Keratinocyte (primary cell): Measurements from ENCODE around the gene CALML3. TPM values are rescaled to one million over a fixed set of nuclear protein-coding genes. Genes with fewer than 3 reads are reported as not detected.

Experiments used
- DNase-seq: peaks from one replicate; pipeline ENCODE4 v3.0.0-alpha.2; 2011; ENCODE audit warnings: low read depth, missing footprints, low spot score
- FAIRE-seq: peaks from 2 replicates; lab custom pipeline; 2011; peaks lifted over from hg19 to GRCh38; lab: Jason Lieb, UNC
- H2AFZ ChIP-seq: 2 replicates; pipeline ENCODE4 v1.6.0; 2012; ENCODE audit warnings: low read length, control low read depth, inconsistent platforms; ENCODE audit not compliant: control insufficient read depth
- H3K27ac ChIP-seq: 2 replicates; pipeline ENCODE4 v1.5.1; 2011; ENCODE audit warnings: low read length; ENCODE audit not compliant: control insufficient read depth, insufficient read depth
- H3K27me3 ChIP-seq: 3 replicates; pipeline ENCODE4 v1.6.0; 2011; ENCODE audit warnings: low read length; ENCODE audit not compliant: control insufficient read depth, insufficient read depth; ENCODE audit errors: extremely low read depth
- H3K36me3 ChIP-seq, 2 experiments: 2 replicates in 1 of 2; 3 replicates in 1 of 2; pipeline ENCODE4 v1.5.1; 2011; ENCODE audit warnings: low read length in 2 of 2, mild to moderate bottlenecking in 1 of 2; ENCODE audit not compliant: control insufficient read depth in 2 of 2, insufficient read depth in 2 of 2; ENCODE audit errors: extremely low read depth in 1 of 2
- H3K4me1 ChIP-seq: 3 replicates; pipeline ENCODE4 v1.5.1; 2011; ENCODE audit warnings: low read length; ENCODE audit not compliant: control insufficient read depth, insufficient read depth; ENCODE audit errors: extremely low read depth
- H3K4me2 ChIP-seq: 3 replicates; pipeline ENCODE4 v1.6.0; 2011; ENCODE audit warnings: low read depth, low read length; ENCODE audit not compliant: control insufficient read depth, insufficient read depth; ENCODE audit errors: extremely low read depth
- H3K4me3 ChIP-seq, 3 experiments: fragments of 200-600 bp in 1 of 3; sonication (generic) in 1 of 3; 2 replicates in 2 of 3; 3 replicates in 1 of 3; pipeline ENCODE4 v1.5.1; 2011 to 2016; ENCODE audit warnings: low read length in 3 of 3, mild to moderate bottlenecking in 3 of 3, control low read depth in 2 of 3, inconsistent platforms in 1 of 3, low read depth in 1 of 3, mixed read lengths in 1 of 3, mixed run types in 1 of 3, moderate library complexity in 1 of 3; ENCODE audit not compliant: control insufficient read depth in 2 of 3, insufficient read depth in 2 of 3; ENCODE audit errors: extremely low read depth in 1 of 3
- H3K79me2 ChIP-seq: 2 replicates; pipeline ENCODE4 v1.6.0; 2012; ENCODE audit warnings: low read length; ENCODE audit not compliant: control insufficient read depth, insufficient read depth
- H3K9ac ChIP-seq: 3 replicates; pipeline ENCODE4 v1.6.0; 2011; ENCODE audit warnings: low read length; ENCODE audit not compliant: control insufficient read depth, insufficient read depth; ENCODE audit errors: extremely low read depth
- H3K9me1 ChIP-seq: 3 replicates; pipeline ENCODE4 v1.6.0; 2011; ENCODE audit warnings: low read length; ENCODE audit not compliant: control insufficient read depth, insufficient read depth; ENCODE audit errors: extremely low read depth
- H3K9me3 ChIP-seq: 2 replicates; pipeline ENCODE4 v1.5.1; 2012; ENCODE audit warnings: low read depth, low read length; ENCODE audit not compliant: control insufficient read depth
- H4K20me1 ChIP-seq: 3 replicates; pipeline ENCODE4 v1.6.0; 2011; ENCODE audit warnings: low read length; ENCODE audit not compliant: control insufficient read depth, insufficient read depth; ENCODE audit errors: extremely low read depth
- EZH2 ChIP-seq: IDR thresholded peaks from one replicate; pipeline ENCODE4 v1.6.1; 2012; ENCODE audit warnings: inconsistent platforms, mild to moderate bottlenecking, low read length, moderate library complexity
- dilution Hi-C: fragments of 300-500 bp; cut with MboI; formaldehyde crosslinking; loops from one replicate; pipeline ENCODE4 v1.7.0; 2020; ENCODE audit warnings: low sequenced_read_pairs; ENCODE audit not compliant: extremely low pct_ligation_motif_present
- polyA plus RNA-seq, 5 experiments: library from polyadenylated mRNA; depleted of rRNA in 3 of 5; stranded (reverse) in 3 of 5; stranded (forward) in 1 of 5; unstranded in 1 of 5; fragments of >200 nt; gene quantifications; 1 replicate in 1 of 5; 2 replicates in 3 of 5; 3 replicates in 1 of 5; pipeline versions ENCODE4 v1.2.1 to v1.2.3, GENCODE V29; 2011 to 2012; ENCODE audit warnings: missing spikeins in 2 of 5, low read depth in 1 of 5, low replicate concordance in 1 of 5
- TF ChIP-seq, protein P1 (sequence below), 3 experiments: IDR thresholded peaks in 1 of 3; conservative IDR thresholded peaks in 1 of 3; optimal IDR thresholded peaks in 1 of 3; 2 replicates in 2 of 3; 3 replicates in 1 of 3; pipeline versions ENCODE3 to v1.5.1; 2011; ENCODE audit warnings: low read length in 3 of 3, mild to moderate bottlenecking in 3 of 3, moderate library complexity in 2 of 3, control low read depth in 1 of 3, inconsistent platforms in 1 of 3; ENCODE audit not compliant: insufficient read depth in 2 of 3; ENCODE audit errors: extremely low read depth in 1 of 3

The CALML3 gene
- polyA plus RNA-seq, 1 donor (not counting 4 experiments of a cell fraction or from before 2014, with no cell fraction given) = 7.6 TPM

DNA sequence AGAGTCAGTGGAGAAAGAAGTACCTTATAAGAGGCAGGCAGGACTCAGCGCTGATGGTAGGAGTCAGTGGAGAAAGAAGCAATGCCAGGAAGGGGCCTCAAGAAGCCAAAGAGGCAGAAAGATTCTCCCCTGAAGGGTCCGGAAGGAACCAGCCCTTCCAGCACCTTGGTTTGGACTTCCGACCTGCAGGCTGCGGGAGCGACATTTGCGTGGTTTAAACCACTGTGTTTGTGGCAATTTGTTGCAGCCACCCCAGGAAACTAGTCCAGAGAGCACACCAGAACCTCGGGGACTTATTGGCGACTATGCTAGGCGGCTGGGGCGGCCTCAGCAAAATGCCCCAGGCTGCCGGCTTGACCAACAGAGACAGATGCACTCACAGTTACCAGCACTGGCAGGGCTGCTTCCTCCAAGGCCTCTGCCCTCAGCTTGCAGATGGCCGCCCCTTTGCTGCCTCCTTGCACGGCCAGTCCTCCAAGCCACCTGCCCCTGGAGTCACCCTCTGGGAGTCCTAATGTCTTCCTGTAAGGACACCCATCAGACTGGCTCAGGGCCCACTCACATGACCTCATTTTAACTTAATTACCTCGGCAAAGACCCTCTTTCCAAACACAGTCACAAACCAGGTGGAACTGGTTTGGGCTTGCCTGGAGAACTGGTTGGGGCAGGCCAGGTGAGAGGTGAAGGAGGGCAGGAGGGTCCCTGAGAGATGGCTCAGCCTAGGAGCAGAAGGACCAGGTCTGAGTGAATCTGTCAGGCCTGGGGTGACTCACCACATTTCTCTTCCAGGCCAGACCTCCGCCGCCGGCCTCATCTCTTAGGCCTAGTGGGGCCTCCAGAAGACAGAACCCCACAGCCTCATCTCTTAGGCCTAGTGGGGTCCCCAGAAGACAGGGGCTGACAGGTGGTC, 26.1 kb downstream of the CALML3 start:
- peak overlapping the region; percentile 67 for H3K9ac ChIP-seq
- peaks cover 72% of the 10 kb centered on the region for H3K4me1 ChIP-seq
- no peaks in the 10 kb centered on the region for H3K27me3 ChIP-seq
- TF ChIP-seq EZH2 = no peak
- TF ChIP-seq, protein P1, sequence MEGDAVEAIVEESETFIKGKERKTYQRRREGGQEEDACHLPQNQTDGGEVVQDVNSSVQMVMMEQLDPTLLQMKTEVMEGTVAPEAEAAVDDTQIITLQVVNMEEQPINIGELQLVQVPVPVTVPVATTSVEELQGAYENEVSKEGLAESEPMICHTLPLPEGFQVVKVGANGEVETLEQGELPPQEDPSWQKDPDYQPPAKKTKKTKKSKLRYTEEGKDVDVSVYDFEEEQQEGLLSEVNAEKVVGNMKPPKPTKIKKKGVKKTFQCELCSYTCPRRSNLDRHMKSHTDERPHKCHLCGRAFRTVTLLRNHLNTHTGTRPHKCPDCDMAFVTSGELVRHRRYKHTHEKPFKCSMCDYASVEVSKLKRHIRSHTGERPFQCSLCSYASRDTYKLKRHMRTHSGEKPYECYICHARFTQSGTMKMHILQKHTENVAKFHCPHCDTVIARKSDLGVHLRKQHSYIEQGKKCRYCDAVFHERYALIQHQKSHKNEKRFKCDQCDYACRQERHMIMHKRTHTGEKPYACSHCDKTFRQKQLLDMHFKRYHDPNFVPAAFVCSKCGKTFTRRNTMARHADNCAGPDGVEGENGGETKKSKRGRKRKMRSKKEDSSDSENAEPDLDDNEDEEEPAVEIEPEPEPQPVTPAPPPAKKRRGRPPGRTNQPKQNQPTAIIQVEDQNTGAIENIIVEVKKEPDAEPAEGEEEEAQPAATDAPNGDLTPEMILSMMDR (optimal IDR thresholded peaks at IDR 0.05 in 1 of 3, IDR thresholded peaks at IDR 0.05 in 1 of 3, conservative IDR thresholded peaks at IDR 0.05 in 1 of 3; ENCODE audit: extremely low read depth in 1 of 3, insufficient read depth in 2 of 3, low read length in 3 of 3) = no peak
- dilution Hi-C loops = no loop called here
- peak overlapping the region; percentile 68 for H3K4me2 ChIP-seq
- H2AFZ ChIP-seq = no peak overlapping the region
- H3K36me3 ChIP-seq = no peaks in the 10 kb centered on the region
- peak overlapping the region; percentile 77 for H3K27ac ChIP-seq
- H3K4me3 ChIP-seq = no peak overlapping the region
- H3K9me1 ChIP-seq = peaks cover 3% of the 10 kb centered on the region
- DNase-seq (no peak), FAIRE-seq (peak; percentile 43)
- no peaks in the 10 kb centered on the region for H4K20me1 ChIP-seq
- H3K9me3 ChIP-seq = no peaks in the 10 kb centered on the region
- no peaks in the 10 kb centered on the region for H3K79me2 ChIP-seq

GRCh38 chr10:5551531-5552375, 27.0 kb downstream of the CALML3 start:
- TF ChIP-seq EZH2 = no peak
- TF ChIP-seq, protein P1 (optimal IDR thresholded peaks at IDR 0.05 in 1 of 3, IDR thresholded peaks at IDR 0.05 in 1 of 3, conservative IDR thresholded peaks at IDR 0.05 in 1 of 3; ENCODE audit: extremely low read depth in 1 of 3, insufficient read depth in 2 of 3, low read length in 3 of 3) = no peak
- peak overlapping the region; percentile 67 for H3K9ac ChIP-seq

More at GRCh38 chr10:5551531-5552375, 27.0 kb downstream of the CALML3 start:
- DNase-seq (peak; percentile 88), FAIRE-seq (peak; percentile 94)
- peak overlapping the region; percentile 68 for H3K4me2 ChIP-seq
- H2AFZ ChIP-seq = no peak overlapping the region
- H3K27me3 ChIP-seq = no peaks in the 10 kb centered on the region
- peak overlapping the region; percentile 77 for H3K27ac ChIP-seq
- peak overlapping the region in 1 of 3 experiments; percentile 4 for H3K4me3 ChIP-seq
- H4K20me1 ChIP-seq = no peaks in the 10 kb centered on the region
- H3K36me3 ChIP-seq = no peaks in the 10 kb centered on the region
- H3K9me1 ChIP-seq = peaks cover 3% of the 10 kb centered on the region
- H3K79me2 ChIP-seq = no peaks in the 10 kb centered on the region
- peaks cover 63% of the 10 kb centered on the region for H3K4me1 ChIP-seq
- no peaks in the 10 kb centered on the region for H3K9me3 ChIP-seq
- dilution Hi-C loops = no loop called here
